Right lobe of liver (tissue), 4 donors: ENCODE data around the gene KIF5C.

ENCODE experiments used
- POLR2A ChIP-seq: fragments of 450-650 bp; IDR thresholded peaks from one replicate; pipeline ENCODE4 v1.6.1; 2017; ENCODE audit warnings: antibody characterized with exemption, mild to moderate bottlenecking
- TF ChIP-seq, protein P1 (sequence below), 4 donors: fragments of 200-600 bp in 3 of 4; fragments of 450-650 bp in 1 of 4; IDR thresholded peaks; one replicate each; pipeline versions ENCODE4 v1.5.1 to v1.8.0; 2016 to 2022; ENCODE audit warnings: antibody characterized with exemption in 4 of 4, mild to moderate bottlenecking in 2 of 4
- donor health status: DM: no; HTN: no; CAD: no.
- donor health status: DM: no; HTN: no; CAD: no.
- donor health status: DM: no; HTN: yes; CAD: no.

GRCh38 chr2:149037851-149038250 is 162.8 kb downstream of the KIF5C start:
- TF ChIP-seq POLR2A = no peak
- TF ChIP-seq, protein P1, sequence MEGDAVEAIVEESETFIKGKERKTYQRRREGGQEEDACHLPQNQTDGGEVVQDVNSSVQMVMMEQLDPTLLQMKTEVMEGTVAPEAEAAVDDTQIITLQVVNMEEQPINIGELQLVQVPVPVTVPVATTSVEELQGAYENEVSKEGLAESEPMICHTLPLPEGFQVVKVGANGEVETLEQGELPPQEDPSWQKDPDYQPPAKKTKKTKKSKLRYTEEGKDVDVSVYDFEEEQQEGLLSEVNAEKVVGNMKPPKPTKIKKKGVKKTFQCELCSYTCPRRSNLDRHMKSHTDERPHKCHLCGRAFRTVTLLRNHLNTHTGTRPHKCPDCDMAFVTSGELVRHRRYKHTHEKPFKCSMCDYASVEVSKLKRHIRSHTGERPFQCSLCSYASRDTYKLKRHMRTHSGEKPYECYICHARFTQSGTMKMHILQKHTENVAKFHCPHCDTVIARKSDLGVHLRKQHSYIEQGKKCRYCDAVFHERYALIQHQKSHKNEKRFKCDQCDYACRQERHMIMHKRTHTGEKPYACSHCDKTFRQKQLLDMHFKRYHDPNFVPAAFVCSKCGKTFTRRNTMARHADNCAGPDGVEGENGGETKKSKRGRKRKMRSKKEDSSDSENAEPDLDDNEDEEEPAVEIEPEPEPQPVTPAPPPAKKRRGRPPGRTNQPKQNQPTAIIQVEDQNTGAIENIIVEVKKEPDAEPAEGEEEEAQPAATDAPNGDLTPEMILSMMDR (IDR thresholded peaks at IDR 0.05) = no peak
